ENCODE measurements around the gene CELA1.
"Not testable (repeated sequence)": the region's sequence is repeated elsewhere in the genome, so short reads cannot be mapped to it uniquely, and the experiment has no call there.

The CELA1 gene

GRCh38 chr12:51307655-51308593 is 38.6 kb downstream of the CELA1 start:
- no peak for DNase-seq

DNA sequence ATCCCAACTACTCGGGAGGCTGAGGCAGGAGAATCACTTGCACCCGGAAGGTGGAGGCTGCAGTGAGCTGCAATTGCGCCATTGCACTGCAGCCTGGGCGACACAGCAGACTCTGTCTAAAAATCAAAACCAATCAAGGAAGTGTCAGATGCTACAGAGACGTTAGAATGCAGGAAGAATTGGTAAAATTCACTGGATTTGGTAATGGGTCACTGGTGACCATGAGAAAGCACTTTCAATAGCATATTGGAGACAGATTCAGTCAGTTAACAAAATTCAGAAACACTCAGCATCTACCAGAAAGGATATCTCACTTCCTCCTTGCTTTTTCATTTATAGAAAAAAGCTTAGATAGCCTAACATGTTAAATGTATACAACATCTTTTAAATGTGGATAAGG is 40.0 kb downstream of the CELA1 start:
- DNase-seq: no peak

DNA sequence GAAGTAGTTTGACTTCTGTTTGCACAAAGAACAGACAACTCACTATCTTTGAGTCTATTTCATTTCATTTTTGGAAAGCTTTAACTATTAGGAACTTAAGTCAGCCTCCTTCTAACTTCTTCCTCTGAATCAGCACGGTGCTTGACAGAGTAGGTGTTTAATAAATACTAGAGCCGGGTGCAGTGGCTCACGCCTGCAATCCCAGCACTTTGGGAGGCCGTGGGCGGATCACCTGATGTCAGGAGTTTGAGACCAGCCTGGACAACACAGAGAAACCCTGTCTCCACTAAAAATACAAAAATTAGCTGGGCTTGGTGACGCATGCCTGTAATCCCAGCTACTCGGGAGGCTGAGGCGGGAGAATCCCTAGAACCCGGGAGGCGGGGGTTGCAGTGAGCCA is 45.7 kb downstream of the CELA1 start:
- not testable (repeated sequence) for DNase-seq

DNA sequence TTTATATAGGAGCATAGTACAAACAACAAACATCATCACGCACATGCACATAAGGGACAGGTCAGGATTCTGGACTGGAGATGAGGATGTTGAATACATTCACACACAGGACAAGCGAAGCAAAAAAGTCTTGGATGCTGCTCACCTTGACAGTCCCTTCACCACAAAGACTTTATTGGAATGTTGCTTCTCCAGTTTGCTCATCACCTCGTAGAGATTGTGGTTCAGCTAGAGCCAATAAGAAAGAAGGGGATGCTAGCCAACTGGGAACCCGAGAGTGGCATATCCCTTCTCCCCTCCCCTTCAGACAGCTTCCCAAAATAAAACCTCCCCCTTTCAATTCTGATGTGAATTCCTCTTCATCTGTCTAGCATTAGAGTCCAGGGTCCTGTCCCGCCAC is 50.8 kb downstream of the CELA1 start:
- no peak for DNase-seq

- DNase-seq: not testable (repeated sequence)
These were observed 52.4 kb downstream of the CELA1 start for GRCh38 chr12:51294097-51294496.

GRCh38 chr12:51293696-51294095 is 52.8 kb downstream of the CELA1 start:
- DNase-seq: no peak

DNA sequence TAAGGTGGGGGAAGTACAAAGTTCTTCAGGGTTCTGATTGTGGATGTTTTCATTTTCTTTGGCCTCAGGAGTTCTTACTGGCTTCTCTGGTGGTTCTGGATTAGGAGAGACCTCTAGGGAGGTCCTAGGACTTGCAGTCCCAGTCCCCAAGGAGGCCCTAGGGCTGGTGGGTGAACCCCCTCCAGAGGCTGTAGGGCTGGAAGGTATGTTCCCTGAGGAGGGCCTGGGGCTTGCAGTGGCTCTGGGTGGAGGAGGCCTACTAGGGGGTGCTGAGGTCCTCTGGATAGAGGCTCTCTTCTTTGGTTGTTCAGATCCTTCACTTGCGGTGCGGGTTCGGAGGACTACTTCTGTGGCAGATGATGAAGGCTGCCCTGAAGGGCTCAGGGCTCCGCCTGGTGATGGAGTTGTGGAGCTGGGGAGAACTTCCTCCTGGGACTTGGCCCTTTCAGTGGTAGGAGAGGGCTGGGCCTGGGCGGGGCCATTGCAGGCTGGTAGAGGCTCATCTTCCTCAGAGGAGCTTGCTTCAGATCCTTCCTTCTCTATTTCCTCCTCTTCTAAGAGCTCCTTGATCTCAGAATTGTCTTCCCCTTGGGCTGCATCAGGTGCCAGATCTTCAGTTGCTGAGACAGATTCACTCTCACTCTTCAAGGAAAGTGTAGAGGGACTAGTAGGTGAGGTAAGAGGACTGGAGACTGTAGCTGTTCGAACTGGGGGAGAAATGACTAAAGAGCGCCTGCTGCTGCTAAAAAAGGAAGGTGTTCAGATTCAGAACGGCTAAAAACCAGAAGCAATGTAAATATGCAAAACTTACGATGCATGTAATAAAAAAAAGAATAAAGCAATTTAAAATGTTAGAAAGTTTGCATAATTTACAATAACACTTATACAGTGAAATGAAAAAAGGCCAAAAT is 54.6 kb downstream of the CELA1 start:
- not testable (repeated sequence) for DNase-seq

DNA sequence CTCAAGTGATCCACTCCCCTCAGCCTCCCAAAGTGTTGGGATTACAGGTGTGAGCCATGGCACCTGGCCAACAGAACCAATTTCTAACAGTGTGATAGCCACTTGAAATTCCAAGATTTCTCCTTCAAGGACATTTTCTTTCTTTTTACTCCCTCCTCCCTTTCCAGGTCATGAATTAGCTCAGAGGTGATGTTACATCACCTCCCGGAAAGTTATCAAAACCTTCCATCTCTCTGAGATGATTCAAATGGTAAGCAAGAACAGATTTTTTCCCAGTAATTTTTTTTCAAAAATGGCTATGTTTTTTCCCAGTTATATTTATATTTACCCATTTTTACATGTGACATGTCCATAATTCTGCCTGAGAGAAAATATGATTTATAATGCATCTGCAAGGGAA is 60.6 kb downstream of the CELA1 start:
- no peak for DNase-seq

DNA sequence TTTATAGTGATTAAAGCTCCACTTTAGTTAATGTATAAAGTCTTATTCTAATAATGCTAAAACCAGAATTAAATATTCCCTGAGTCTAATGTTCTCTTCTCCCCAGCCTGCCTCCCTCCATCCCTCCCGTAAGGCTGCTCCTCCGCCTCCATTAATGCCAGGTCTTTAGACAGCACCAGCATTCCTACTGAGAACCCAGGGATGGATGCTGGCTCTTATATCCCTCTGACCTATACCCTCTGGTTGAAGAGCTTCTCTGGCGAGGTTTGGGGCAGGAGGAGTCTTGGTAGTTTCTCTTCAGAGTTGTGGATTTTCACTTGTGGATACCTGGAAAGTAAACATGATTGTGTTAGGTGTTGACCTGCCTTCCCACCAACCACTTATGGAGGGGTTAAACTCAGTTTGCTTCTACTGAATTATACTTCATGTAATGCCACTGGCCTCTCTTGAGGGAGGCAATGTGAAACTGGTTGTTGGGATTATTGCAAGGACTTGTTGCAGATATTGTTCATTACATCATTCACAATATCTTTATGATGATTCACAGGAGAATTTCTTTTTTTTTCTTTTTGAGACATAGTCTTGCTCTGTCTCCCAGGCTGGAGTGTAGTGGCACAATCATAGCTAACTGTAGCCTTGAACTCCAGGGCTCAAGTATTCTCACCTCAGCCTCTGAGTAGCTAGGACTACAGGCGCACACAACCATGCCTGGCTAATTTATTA is 65.1 kb downstream of the CELA1 start:
- no peak for DNase-seq

All from stimulated activated CD4-positive, alpha-beta T cell treated with anti-CD3 and anti-CD28 coated beads, Interleukin-4, amount 100 ng/mL, for 1 hour (primary cell).